HEK293T (cell line): ENCODE measurements around the gene SLC14A1.

Source experiments
- CTCF ChIA-PET: fragments of 350-600 bp; formaldehyde crosslinking; extraction: SDS; loops from one replicate; lab custom pipeline; 2021; ENCODE audit warnings: antibody characterized with exemption, inconsistent platforms; lab: Yijun Ruan, JAX
- POLR2A ChIA-PET: fragments of 350-600 bp; formaldehyde crosslinking; extraction: SDS; loops from one replicate; lab custom pipeline; 2020; ENCODE audit warnings: antibody characterized with exemption, inconsistent platforms; lab: Yijun Ruan, JAX
- DNase-seq: peaks from one replicate; pipeline ENCODE4 v3.0.0; 2012; ENCODE audit warnings: mixed read lengths; ENCODE audit errors: extremely low spot score
- ARNT ChIP-seq: fragments of 450-650 bp; IDR thresholded peaks from 2 replicates; pipeline ENCODE4 v1.6.1; 2017; ENCODE audit warnings: mild to moderate bottlenecking
- BHLHE40 ChIP-seq: fragments of 450-650 bp; IDR thresholded peaks from 2 replicates; pipeline ENCODE4 v1.6.1; 2016; ENCODE audit warnings: mild to moderate bottlenecking, moderate library complexity, borderline replicate concordance
- CTBP1 ChIP-seq: fragments of 450-650 bp; IDR thresholded peaks from 2 replicates; pipeline ENCODE4 v1.6.1; 2016; ENCODE audit warnings: borderline replicate concordance
- ELF4 ChIP-seq: fragments of 450-650 bp; IDR thresholded peaks from 2 replicates; pipeline ENCODE4 v1.6.1; 2017; ENCODE audit warnings: antibody characterized with exemption
- FOXA1 ChIP-seq: fragments of 450-650 bp; IDR thresholded peaks from 2 replicates; pipeline ENCODE4 v1.6.1; 2016; ENCODE audit warnings: mild to moderate bottlenecking
- FOXK2 ChIP-seq: fragments of 450-650 bp; IDR thresholded peaks from 2 replicates; pipeline ENCODE4 v1.6.1; 2016; ENCODE audit warnings: mild to moderate bottlenecking
- FOXM1 ChIP-seq: fragments of 450-650 bp; IDR thresholded peaks from 2 replicates; pipeline ENCODE4 v1.6.1; 2017; ENCODE audit warnings: mild to moderate bottlenecking, borderline replicate concordance
- HDGF ChIP-seq: fragments of 450-650 bp; IDR thresholded peaks from 2 replicates; pipeline ENCODE4 v1.6.1; 2017; ENCODE audit warnings: antibody characterized with exemption, borderline replicate concordance
- L3MBTL2 ChIP-seq: fragments of 450-650 bp; conservative IDR thresholded peaks from 2 replicates; pipeline ENCODE4 v1.6.1; 2016; ENCODE audit warnings: mild to moderate bottlenecking
- LEF1 ChIP-seq: fragments of 450-650 bp; IDR thresholded peaks from 2 replicates; pipeline ENCODE4 v1.6.1; 2017; ENCODE audit warnings: mild to moderate bottlenecking, borderline replicate concordance
- NFRKB ChIP-seq: fragments of 450-650 bp; IDR thresholded peaks from 2 replicates; pipeline ENCODE4 v1.6.1; 2016; ENCODE audit warnings: mild to moderate bottlenecking, moderate library complexity
- SP1 ChIP-seq: fragments of 450-650 bp; IDR thresholded peaks from 2 replicates; pipeline ENCODE4 v1.6.1; 2017
- SUZ12 ChIP-seq: fragments of 450-650 bp; IDR thresholded peaks from 2 replicates; pipeline ENCODE4 v1.6.1; 2016; ENCODE audit warnings: mild to moderate bottlenecking
- TARDBP ChIP-seq: fragments of 450-650 bp; IDR thresholded peaks from 2 replicates; pipeline ENCODE4 v1.6.1; 2016
- ZNF384 ChIP-seq: fragments of 450-650 bp; IDR thresholded peaks from 2 replicates; pipeline ENCODE4 v1.6.1; 2016
- TF ChIP-seq, protein P1 (sequence below): fragments of 450-650 bp; IDR thresholded peaks from 2 replicates; pipeline ENCODE4 v1.6.1; 2016

Gene SLC14A1

DNA sequence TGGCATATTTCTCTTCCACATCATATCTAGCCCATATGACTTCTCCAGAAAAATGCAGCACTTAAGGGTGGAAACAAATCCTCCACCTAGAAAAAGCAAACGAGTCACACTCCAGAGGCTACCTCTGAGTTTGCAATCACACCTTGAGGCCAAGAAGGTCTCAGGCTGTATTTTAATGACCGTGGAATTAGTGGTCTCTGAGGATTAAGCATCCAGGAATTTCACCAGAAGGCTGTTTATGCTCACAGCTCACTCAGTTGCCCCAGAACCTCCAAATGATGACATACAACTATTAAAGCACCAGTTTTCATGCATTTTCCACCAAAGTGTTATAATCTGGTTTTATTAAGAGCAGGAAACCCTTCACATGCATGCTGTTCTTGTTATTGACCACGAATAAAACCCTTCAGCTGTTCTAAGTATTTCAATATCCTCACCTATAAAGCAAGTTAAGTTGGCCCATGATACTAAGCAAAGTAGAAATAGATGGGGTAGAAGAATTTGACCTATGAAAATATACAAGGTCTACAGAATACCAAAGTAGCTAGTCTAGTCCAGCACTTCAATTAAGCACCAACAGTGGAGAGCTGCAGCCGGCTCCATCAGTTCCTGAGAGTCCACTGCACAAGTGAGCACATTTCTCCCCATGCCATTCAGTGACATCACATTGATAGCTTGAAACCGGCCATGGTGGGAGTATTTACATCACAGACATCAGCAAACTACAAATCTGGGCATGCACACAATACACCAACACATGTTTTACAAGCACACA is 39.5 kb upstream of the SLC14A1 start:
- TF ChIP-seq NFRKB = no peak
- TF ChIP-seq SP1 = no peak
- TF ChIP-seq L3MBTL2 = no peak
- TF ChIP-seq TARDBP = no peak
- no peak for TF ChIP-seq LEF1
- TF ChIP-seq CTBP1 = no peak
- ChIA-PET POLR2A (no interaction called here), CTCF (no interaction called here)
- DNase-seq = no peak

DNA sequence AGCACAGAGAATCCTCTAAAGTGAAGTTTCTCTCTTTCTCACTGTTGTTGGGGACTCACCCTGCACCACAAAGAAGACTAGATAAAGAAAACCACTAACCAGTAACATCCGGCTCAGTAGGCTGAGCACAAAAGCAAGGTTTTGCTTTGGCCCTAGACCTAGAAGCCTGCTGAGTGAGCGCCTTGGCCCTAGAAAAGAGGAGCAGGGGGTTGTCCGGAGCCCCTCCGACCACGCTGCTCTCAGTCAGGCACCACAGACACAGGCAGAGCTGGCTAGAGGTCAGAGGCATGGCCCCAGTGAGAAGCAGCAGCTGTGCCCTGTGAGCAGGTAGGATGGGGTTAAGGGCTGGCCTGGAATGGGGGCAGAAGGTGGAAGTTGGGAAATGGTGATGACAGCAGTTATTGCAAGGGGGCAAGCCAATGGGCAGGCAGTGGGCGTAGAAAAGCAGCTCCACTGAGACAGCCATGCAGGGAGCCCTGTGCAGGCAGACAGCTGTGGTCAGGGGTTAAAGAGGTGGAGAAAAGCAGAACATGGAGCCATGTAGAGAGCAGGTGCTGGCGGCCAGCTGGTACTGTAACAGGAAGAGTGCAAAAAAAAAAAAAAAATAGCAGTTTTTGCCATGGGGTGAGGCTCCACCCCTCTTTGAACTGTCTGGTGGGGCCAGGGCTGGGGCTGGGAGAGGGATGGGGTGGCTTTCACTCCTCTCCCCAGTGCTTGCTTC is 36.9 kb upstream of the SLC14A1 start:
- TF ChIP-seq FOXK2 (no peak), LEF1 (no peak), CTBP1 (no peak), BHLHE40 (no peak), ELF4 (no peak)
- DNase-seq = no peak
- POLR2A ChIA-PET = no interaction called here
- CTCF ChIA-PET = interaction anchor here (1.2 to 1.8 kb wide), 3 partner anchors 12 to 25 kb away, joined by 3 to 6 read pairs (median 5); no protein-coding TSS in a partner anchor

DNA sequence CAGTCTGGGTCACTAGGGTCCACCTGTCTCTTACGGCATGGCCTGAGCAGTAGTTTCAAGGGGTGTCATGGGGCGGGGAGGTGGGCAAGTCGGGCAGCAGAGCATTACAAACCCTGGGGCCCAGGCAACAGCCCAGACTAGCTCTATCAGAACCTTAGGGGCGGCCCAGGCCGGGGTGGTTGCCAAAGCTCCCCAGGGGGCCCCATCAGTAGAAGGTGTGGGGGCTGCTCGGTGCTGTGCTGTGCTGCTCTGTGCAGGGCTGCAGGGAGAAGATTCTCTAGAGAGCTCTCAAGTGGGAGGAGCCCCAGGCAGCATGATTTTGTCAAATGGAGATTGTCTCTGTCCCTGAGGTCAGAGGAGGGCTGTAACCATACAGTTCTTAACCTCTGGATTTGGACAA is 36.4 kb upstream of the SLC14A1 start:
- CTCF ChIA-PET = interaction anchor here (0.7 to 1.8 kb wide), 3 partner anchors 13 to 223 kb away, joined by 3 to 6 read pairs (median 5); no protein-coding TSS in a partner anchor
- POLR2A ChIA-PET = no interaction called here
- TF ChIP-seq SUZ12 (no peak), BHLHE40 (no peak), ELF4 (no peak), FOXM1 (no peak), FOXK2 (no peak), HDGF (no peak), TARDBP (no peak), ARNT (no peak), ZNF384 (no peak), CTBP1 (no peak), L3MBTL2 (no peak), LEF1 (no peak)
- TF ChIP-seq, protein P1, sequence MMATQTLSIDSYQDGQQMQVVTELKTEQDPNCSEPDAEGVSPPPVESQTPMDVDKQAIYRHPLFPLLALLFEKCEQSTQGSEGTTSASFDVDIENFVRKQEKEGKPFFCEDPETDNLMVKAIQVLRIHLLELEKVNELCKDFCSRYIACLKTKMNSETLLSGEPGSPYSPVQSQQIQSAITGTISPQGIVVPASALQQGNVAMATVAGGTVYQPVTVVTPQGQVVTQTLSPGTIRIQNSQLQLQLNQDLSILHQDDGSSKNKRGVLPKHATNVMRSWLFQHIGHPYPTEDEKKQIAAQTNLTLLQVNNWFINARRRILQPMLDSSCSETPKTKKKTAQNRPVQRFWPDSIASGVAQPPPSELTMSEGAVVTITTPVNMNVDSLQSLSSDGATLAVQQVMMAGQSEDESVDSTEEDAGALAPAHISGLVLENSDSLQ = no peak

DNA sequence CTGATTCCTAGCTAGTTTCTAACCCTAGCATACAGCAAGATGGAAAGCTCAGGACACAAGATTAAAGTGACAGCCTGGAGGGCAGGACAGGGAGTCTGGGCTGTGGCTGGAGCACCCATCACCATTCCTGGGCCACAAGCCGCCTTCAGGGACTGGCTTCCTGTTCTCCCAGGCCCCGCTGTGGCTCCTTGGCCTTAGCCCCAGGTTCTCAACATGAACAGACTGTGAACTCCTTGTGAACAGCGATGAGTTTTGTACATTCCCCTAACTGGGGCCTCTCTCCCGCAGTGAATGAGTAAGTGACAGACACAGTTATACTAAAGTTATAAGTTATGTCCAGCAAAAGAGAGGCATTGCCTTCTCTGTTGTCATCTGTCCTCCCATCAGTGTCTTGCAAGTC is 35.9 kb upstream of the SLC14A1 start:
- no peak for DNase-seq
- POLR2A ChIA-PET = no interaction called here
- CTCF ChIA-PET = interaction anchor here (0.7 to 1.8 kb wide), 2 partner anchors 23 to 222 kb away, joined by 3 to 6 read pairs; no protein-coding TSS in a partner anchor
- TF ChIP-seq LEF1 = no peak
- no peak for TF ChIP-seq NFRKB
- no peak for TF ChIP-seq FOXK2
- TF ChIP-seq ELF4 = no peak
- TF ChIP-seq ZNF384 = no peak
- TF ChIP-seq HDGF = no peak
- TF ChIP-seq L3MBTL2 = no peak
- TF ChIP-seq BHLHE40 = no peak
- TF ChIP-seq FOXM1 = no peak
- TF ChIP-seq CTBP1 = no peak
- no peak for TF ChIP-seq SUZ12
- no peak for TF ChIP-seq FOXA1
- TF ChIP-seq SP1 = no peak
- TF ChIP-seq, protein P1 = no peak
- TF ChIP-seq TARDBP = no peak
- TF ChIP-seq ARNT = no peak

More for the DNA sequence above, 36.4 kb upstream of the SLC14A1 start:
- no peak for DNase-seq

GRCh38 chr18:45688833-45689232 is 35.1 kb upstream of the SLC14A1 start:
- TF ChIP-seq SUZ12 = no peak
- TF ChIP-seq NFRKB = no peak
- TF ChIP-seq LEF1 = no peak
- ChIA-PET POLR2A (no interaction called here), CTCF (interaction anchor here (1.8 kb wide), 1 partner anchor 24 kb away, joined by 6 read pairs; no protein-coding TSS in a partner anchor)
- DNase-seq = no peak

DNA sequence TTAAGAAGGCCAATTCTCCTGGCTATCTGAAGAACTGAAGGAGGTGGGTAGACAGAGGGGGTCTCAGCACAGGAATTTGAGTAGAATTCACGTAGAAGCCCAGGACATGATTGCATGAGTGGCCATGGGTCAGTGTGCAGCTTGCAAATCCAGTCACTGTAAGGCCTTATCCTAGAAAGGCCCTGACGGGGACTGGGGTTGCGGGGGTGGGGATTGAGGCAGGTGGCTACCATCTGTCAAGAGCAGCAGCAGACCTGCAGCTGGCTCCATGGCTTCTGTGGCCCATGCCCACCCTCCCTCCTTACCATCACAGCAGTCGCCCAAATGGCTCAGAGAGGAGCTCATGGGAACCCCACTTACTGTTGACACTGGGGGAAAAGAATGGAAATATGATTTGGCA is 34.6 kb upstream of the SLC14A1 start:
- CTCF ChIA-PET = no interaction called here
- TF ChIP-seq ARNT = no peak
- no peak for TF ChIP-seq HDGF
- no peak for TF ChIP-seq CTBP1
- TF ChIP-seq ELF4 = no peak
- TF ChIP-seq FOXA1 = no peak
- TF ChIP-seq FOXK2 = no peak
- no peak for TF ChIP-seq BHLHE40
- TF ChIP-seq LEF1 = no peak
- TF ChIP-seq, protein P1 = no peak
- no peak for TF ChIP-seq L3MBTL2
- no peak for TF ChIP-seq SUZ12
- no peak for TF ChIP-seq SP1
- no peak for TF ChIP-seq NFRKB
- no peak for TF ChIP-seq TARDBP
- TF ChIP-seq FOXM1 = no peak
- TF ChIP-seq ZNF384 = no peak
- DNase-seq = no peak
- POLR2A ChIA-PET = no interaction called here
